ENCODE results near the gene CLTC. TPM values are rescaled to one million over a fixed set of nuclear protein-coding genes. Genes with fewer than 3 reads are reported as not detected.
"Not testable (repeated sequence)": the region's sequence is repeated elsewhere in the genome, so short reads cannot be mapped to it uniquely, and the experiment has no call there.

Gene CLTC
- 345 and 360 TPM in 2 replicates for total RNA-seq

GRCh38 chr17:59619298-59620063 lies at the start of gene CLTC:
TSS of gene CLTC (plus strand) at chr17:59619895. CDS start at chr17:59620132, 237 bp downstream.
- peak; percentile 75 for DNase-seq (ENCODE audit: extremely low read depth, low read depth, low spot score)

GRCh38 chr17:59572301-59572924 lies 47.3 kb upstream of the CLTC start:
- no peak for DNase-seq (ENCODE audit: extremely low read depth, low read depth, low spot score)

GRCh38 chr17:59584168-59584567 lies 35.5 kb upstream of the CLTC start:
- DNase-seq (ENCODE audit: extremely low read depth, low read depth, low spot score), result not testable (repeated sequence)

GRCh38 chr17:59600169-59600568 lies 19.5 kb upstream of the CLTC start:
- DNase-seq (ENCODE audit: extremely low read depth, low read depth, low spot score), result no peak

- DNase-seq (ENCODE audit: extremely low read depth, low read depth, low spot score), result no peak
These were observed 18.6 kb upstream of the CLTC start for GRCh38 chr17:59601130-59601529.

DNA sequence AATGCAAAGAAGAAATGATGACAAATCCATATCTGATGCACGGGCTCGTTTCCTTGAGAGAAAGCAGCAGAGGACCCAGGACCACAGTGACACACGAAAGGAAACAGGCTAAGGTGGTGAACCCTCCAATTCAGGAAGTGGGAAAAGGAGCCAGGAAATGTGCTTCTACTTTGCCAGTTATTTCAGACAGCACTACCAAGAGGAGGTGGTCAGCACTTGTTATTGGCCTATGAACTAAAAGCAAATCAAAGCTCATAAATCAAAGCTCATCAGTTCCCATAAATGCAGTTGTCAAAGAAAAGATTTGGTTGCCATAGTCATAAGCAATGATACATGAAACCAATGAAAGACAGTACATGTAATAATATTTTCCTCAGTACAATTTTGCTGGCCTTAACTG lies 12.6 kb upstream of the CLTC start:
- DNase-seq (ENCODE audit: extremely low read depth, low read depth, low spot score), result no peak

DNA sequence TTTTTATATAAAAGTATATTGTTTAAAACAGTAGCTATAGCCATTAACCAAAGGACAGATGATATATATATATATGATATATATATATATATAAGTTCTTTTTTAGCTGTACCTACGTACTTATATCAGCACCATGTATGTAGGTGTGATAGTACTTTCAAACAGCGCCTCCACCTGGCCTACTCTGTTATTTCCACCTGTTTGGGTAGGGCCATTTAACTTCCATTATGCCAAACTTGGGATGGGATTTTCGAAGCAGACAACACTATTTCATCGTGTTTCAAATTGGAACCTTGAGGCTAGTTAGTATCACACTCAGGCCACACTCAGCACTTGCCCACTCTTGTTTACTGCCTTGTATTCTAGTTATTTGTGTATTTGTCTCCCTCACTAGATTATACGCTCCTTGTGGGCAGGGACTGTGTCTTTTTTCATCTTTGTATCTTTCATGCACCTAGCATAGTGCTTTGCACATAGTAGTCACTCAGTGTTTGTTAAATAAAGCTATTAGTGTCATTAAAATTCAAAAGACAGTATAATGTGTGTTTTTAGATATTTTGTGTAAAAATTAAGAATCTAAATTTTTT lies 11.8 kb upstream of the CLTC start:
- DNase-seq (ENCODE audit: extremely low read depth, low read depth, low spot score), result no peak

- DNase-seq (ENCODE audit: extremely low read depth, low read depth, low spot score), result no peak
These were observed 8.2 kb upstream of the CLTC start for GRCh38 chr17:59611503-59611902.

DNA sequence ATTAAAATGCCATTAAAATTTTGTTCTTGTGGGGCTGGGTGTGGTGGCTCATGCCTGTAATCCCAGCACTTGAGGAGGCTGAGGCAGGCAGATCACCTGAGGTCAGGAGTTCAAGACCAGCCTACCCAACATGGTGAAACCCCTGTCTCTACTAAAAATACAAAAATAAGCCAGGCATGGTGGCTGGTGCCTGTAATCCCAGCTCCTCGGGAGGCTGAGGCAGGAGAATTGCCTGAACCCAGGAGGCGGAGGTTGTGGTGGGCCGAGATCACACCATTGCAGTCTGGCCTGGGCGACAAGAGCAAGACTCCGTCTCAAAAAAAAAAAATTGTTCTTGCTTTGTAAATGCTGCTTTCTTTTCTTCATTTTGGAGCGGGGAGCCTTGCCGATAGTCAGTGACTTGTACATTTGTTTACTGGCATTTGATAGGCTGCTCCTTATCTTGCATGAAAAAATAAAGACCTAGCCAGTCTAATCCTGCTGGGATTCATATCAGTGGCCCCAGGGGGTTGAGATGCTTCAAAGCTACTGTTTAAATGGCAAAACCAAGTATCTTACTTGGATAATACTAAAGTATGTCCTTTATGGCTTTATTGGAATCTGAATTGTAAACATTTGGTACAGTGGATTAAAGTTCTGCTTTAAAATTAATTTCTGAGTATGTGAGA lies 3.3 kb upstream of the CLTC start:
- no peak for DNase-seq (ENCODE audit: extremely low read depth, low read depth, low spot score)

DNA sequence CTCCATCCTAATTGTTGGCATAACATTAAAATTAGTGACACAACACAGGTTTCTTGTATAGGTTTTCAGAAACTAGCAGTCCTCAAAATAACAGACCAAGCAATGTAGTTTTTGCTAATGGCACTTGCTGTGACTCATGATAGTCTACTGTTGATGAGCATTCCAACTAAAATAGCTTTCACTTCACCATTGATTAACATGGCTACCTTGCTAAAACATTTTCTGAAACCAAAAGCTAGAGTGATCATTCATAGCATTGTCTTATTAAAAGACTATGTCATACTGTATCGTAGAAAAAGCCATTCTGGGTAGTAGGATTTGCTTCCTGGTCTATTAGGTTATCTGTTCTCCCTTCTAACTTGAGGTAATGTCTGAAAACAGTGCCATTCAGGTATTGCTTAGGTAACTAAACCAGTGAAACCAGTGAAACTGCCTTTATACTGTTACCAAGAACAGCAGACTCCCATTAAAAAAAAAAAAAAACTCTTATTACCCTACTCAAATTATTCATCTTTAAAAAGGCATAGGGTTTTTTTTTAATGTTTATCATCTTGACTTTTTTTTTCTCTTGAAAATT lies 2.5 kb upstream of the CLTC start:
- DNase-seq (ENCODE audit: extremely low read depth, low read depth, low spot score), result no peak

- no peak for DNase-seq (ENCODE audit: extremely low read depth, low read depth, low spot score)
These were observed 729 bp upstream of the CLTC start for GRCh38 chr17:59619035-59619297.

DNA sequence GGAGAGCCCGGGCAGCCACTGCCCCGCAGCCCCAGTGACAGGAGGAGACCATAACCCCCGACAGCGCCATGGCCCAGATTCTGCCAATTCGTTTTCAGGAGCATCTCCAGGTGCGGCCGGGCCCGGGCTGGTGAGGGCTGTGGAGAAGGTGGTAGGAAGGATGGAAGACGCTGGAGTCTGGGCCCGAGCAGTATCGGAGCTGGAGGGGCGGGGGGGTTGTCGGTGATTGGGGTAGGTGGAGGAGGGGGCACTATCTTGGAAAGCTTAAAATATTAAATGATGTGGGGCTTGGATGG lies 317 bp downstream of the CLTC start:
- no peak for DNase-seq (ENCODE audit: extremely low read depth, low read depth, low spot score)

DNA sequence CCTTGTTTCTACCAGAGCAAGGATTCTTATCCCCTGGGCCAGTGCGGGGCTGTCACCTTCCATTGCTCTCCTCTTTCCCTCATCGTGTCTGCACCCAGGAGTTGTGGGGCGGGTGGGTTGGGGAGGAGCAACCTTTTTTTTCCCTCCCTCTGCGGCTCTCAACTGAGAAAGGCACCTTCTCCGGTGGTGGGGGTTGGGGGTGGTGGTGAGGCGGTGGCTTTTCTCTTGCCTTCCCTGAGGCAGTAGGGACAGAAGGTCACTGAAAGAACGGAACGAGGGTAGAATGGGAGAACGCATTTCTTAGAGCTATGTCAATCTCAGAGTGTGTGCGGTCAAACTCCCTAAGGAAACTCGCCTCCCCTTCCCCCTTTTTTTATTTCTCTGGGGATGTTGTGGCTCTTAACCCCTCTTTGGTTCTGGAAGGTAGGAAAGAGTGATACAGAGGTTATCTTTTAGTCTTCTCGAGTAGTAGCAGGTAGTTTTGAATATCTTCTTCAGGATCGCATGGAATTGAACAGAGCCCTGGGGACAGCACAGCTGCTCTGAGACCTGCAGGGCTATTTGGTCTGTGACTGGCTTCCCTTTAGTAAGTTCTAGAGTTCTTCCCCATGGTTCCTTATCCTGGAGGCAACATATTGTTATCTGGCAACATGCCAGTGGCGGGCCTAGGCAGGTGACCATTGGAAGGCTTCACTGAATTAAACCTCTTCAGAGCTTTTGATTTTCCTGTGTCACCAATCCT lies 994 bp downstream of the CLTC start:
- no peak for DNase-seq (ENCODE audit: extremely low read depth, low read depth, low spot score)

DNA sequence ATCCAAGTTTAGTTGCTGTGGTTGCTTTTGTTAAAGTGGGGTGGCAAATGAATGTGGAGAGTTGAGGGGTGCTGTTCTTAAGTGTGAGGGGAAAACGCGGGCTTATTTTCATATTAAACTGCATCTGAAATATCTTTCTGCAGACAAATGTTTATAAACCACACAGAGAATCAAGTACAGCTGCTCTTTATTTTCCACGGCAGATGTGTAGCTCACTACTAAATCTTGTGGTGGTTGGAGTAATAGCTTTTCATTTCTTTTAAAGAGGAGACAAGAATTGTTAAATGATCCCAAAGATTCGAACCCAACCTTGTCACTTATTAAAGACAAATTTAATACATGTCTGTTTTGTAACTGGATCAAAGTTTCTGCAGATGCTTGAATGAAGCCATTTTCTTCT lies 2.1 kb downstream of the CLTC start:
- DNase-seq (ENCODE audit: extremely low read depth, low read depth, low spot score), result no peak

DNA sequence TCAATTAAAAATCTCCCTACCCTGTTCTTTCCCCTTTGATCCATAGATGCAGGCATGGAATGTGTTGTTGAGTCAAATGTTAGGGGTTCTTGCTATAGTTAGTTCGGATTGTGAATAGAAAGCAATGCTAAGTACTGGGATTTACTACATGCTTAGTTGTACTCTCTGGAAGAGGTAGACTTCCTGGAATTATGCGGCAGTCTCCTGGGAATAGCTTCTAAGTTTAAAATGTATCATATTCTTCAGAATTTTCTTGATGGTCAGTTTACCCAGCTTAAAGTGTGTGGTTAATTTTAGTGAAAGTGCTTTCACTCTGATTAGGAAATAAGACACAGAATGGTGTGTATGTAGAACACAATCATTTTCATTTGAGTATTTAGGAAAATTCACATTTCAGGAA lies 3.5 kb downstream of the CLTC start:
- no peak for DNase-seq (ENCODE audit: extremely low read depth, low read depth, low spot score)

- no peak for DNase-seq (ENCODE audit: extremely low read depth, low read depth, low spot score)
These were observed 7.1 kb downstream of the CLTC start for GRCh38 chr17:59626756-59627155.

DNA sequence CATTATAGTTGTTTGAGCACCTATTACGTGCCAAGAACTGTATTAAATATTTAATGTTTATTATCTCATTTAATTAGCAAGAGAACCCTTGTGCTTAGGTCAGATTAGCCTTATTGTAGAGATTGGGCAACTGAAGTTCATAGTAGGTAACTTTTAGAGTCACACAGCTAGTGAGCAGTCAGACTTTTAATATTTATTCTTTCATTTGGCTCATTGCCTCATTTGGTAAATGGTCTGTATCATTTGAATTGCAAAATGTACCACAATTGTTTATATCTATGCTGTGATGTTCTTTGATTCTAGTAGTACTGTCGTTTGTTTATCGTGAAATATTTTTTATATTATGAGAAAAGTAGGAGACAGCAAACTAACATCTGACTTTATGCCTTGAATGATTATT lies 7.6 kb downstream of the CLTC start:
- DNase-seq (ENCODE audit: extremely low read depth, low read depth, low spot score), result no peak

DNA sequence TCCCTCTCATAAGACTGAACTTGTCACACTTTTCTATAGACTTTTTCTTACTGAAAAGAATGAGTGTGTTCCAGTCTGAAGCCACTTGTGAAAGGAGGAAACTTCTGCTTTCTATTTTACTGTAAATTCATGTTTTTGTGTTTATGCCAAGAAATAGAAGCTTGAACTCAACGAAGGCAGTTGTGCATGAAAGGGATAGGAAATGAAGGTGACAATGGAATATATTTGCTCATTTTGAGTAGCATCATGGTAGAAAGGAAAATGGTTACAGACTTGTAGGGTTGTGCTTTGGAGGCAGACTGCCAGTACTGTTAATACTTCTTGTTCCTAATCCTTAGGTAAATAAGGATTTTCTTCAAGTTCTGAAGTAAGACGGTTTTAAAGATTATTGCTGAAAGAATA lies 8.1 kb downstream of the CLTC start:
- DNase-seq (ENCODE audit: extremely low read depth, low read depth, low spot score), result no peak

DNA sequence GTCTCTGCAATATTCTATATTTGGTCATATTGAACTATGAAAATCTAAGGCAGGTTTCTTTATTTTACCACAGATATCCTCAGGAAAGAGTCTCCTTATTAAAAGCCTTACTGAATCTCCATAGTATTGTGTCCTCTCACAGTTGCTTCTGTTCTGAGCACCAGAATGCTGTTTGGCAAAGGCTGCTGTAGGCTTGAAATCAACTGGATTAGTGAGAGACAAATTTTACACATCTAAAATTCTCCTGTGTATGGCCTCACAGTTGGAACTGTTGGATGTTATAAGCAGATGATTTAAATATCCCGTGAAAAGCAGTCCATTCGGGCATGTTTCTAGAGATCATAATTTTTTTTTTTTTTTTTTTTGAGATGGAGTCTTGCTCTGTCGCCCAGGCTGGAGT lies 9.5 kb downstream of the CLTC start:
- DNase-seq (ENCODE audit: extremely low read depth, low read depth, low spot score), result no peak

DNA sequence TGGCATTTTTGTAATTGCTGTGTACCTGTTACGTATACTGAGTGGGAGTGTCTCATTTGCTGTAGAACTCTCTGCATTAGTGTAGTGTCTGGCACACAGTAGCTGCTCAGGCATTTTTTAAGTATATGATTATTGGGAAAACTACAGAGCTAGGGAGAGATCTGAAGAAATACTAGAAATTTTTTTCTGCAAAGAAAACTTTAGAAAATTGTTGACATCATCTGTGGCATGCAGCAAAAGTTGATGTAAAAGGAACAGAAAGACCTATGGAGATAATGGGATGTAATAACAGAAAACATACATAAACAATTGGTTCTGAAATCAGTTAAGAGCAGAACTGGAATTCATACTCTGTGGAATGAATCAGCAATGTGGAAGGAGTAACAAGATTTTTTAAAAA lies 11.6 kb downstream of the CLTC start:
- DNase-seq (ENCODE audit: extremely low read depth, low read depth, low spot score), result no peak

DNA sequence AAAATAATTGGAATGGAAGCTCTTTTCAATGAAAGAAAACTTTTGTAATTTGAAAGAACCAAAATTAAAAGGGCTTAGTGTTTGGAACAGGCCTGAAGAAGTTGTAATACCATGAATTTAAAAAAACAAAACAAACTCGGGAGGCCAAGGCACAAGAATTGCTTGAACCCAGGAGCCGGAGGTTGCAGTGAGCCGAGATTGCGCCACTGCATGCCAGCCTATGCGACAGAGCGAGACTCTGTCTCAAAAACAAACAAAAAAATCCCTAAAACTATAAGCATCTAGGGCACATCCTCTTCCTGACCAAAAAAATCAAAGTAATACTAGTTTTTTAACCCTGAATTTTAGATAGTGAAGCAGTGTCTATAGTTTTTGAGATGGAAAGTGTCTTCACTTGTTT lies 12.7 kb downstream of the CLTC start:
- DNase-seq (ENCODE audit: extremely low read depth, low read depth, low spot score), result no peak
